Activated CD8-positive, alpha-beta memory T cell treated with anti-CD3 and anti-CD28 coated beads, Interleukin-2, amount 50 U/mL, for 4 hours (primary cell): Measurements from ENCODE around the gene DIAPH2.

ENCODE experiments used
- DNase-seq: peaks from one replicate; pipeline ENCODE4 v3.0.0-alpha.2; 2020

DIAPH2 gene

DNA sequence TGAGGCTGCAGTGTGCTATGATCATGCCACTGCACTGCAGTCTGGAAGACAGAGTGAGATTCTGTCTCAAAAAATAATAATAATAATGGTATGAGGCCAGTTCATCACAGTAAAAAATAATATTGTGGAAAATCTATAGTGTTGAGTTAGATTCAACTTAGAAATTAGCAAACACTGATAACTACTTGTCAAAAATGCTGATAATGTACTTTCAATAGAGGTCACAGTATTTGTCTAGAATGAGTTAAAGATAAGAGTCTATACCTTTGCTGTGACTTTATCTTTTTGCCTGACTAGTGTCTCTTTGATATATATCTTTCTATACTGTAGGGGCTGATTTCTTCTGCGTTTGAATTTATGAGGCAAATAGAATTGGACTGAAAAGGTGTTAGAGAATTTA is 629.7 kb downstream of the DIAPH2 start:
- no peak for DNase-seq

DNA sequence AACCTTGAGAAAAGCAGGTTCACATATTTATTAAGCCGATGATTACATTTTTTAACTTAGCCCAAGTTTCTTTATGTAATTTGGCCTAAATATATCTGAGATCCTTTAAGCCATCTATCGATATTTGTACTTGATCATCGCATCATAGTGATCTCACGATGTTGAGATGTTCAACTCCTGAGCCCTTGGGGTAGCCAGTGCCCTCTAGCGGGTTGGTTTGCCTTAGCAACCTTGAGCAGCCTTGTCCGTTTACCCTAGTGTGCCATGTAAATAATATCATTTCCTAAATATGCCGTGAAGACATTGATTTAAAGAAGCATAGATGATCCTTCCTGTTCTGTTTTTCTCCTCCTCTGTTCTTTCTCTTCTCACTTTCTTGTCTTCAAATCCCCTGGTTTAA is 631.3 kb downstream of the DIAPH2 start:
- DNase-seq = no peak

DNA sequence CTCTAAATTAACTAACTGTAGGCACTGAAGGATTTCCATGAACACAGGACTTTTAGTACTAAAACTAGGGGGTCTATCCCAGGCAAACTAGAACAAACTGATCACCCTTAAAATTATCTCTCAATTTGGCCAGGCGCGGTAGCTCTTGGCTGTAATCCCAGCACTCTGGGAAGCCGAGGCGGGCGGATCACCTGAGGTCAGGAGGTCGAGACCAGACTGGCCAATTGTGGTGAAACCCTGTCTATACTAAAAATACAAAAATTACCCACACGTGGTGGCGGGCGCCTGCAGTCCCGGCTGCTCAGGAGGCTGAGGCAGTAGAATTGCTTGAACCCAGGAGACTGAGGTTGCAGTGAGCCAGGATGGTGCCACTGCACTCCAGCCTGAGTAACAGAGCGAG is 635.7 kb downstream of the DIAPH2 start:
- no peak for DNase-seq

DNA sequence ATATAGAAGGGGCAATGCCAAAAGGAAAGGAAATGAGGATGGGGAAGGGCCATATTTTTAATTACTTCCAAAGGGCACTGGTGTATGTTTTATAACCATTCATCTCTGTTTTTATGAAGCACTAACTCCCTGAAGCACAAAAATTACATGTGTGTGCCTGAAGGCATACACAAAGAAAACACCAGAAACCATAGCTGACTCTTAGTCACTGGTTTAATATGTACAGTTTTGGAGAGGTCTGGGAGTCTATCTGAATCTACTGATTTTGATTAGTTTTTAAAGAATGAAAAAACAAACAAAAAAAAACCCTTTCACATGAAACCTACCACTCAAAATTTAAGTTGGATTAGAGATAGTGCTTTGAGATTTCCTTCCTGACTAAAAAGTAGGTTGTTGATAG is 637.8 kb downstream of the DIAPH2 start:
- DNase-seq = no peak

DNA sequence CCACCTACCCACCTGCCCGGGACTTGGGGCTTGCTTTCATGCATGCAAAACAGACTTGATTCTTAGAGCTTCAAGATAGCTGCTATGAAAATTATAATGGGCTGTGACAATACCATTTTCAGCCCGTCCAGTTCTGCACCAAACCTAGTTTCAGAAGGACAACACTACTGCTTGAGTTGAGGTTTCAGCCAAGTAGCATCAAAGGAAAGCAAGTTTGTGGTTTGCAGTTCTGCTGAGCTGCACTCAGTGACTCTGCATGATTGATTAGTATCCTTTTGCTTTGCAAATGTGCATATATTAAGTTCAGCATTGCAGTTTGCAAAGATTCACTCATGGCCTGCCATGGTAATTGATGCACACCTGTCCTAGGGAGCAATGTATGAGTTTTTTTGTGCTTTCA is 641.8 kb downstream of the DIAPH2 start:
- no peak for DNase-seq

DNA sequence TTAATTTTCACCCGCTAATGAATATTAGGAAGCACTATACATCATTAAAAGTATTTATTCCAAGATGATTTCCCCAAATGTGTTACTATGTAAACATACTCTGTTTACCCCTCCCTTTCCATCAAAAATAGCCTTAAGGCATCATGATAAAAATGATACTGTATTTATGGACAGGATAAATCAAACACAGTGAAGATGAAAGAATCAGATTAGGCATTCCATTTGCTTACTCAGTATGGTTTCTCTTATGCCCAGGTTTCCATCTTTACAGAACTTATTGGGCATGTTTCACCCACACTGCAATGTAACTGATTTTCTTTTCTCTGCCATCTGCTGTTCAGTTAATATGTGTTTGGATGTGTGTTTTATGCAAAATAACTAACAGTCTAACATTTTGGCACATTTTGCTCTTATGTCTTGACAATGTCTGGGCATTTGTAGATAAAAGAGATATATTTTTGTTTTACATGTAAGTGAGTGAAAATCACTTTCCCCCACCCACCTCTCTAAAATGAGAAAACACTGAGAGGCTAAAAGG is 644.3 kb downstream of the DIAPH2 start:
- DNase-seq = no peak

DNA sequence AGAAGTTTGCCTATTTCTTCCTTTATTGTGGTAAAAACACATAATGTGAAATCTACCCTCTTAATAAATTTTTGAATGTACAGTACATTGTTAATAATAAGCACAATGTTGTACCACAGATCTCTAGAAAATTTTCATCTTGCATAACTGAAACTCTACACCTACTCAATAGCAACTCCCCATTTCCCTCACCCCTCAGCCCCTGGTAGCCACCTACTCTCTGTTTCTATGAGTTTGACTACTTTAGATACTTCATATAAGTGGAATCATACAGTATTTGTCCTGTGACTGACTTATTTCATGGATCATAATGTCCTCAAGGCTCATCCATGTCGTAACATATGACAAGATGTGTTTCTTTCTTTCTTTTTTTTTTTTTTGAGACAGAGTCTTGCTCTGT is 645.5 kb downstream of the DIAPH2 start:
- DNase-seq = no peak

DNA sequence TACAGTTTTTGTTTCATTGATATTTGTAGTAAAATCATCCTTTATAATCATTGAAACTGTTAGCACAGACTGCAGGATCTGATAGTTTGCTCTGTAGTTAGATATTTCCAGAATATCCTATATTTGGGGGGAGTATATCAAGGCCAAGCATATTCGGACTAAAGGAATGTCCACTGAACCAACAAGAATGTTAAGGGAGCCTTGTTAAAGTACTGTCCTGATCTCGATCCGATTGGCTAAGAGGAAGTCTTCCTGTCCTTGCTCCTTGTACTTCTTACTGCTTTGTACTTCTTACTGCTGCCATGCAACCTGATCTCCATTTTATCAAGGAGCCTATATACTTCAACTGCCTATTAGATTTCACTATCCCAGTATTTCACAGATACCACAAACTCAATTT is 648.3 kb downstream of the DIAPH2 start:
- no peak for DNase-seq

DNA sequence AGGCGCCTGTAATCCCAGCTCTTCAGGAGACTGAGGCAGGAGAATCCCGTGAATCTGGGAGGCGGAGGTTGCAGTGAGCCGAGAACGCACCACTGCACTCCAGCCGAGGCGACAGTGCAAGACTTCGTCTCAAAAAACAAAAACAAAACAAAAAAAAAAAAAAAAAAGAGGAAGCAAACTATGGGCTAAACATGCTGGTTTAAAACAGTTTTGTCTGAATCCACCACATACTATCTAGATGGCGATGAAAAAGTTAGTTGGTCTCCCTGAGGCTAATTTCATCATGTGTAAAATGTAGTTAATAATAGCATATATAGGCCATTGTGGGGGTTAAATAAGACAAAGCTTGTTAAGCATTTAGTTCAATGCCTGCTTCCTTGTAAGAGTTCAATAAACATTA is 650.2 kb downstream of the DIAPH2 start:
- no peak for DNase-seq

DNA sequence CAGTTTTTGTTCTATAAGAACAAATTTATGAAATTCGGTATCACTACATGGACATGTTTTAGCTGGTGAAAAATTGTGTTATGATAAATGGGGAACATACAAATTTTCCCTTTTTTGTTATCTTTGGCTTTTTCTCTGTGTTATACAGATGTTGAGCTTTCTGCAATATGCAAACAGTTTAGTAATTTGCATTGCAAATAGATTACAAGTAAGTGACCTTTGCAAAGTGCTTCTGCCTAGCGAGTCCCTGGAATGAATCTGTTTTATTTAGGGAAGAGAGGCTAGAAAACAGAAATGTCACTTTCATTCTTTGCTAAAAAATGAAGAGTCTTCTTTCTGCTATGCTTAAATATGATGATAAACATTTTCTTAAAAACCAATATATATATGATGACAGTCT is 660.1 kb downstream of the DIAPH2 start:
- DNase-seq = no peak

DNA sequence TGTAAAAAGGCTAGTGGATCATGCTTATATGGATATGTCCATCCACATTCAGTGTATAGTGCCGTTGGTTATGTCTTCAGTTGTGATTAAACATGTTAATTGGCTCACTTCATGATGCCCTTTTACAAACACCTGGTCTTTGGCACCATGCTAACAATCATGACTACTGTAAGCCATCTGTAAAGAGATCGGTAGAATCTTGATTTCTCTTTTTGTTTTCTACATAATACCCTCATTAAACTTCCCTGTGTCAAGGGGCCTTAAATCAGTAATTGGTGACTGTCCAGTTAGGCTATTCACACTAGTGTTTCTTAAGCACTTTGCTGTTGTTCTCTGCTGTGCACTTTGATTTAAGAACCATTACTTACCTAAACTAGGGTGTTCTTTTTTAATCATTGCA is 674.3 kb downstream of the DIAPH2 start:
- DNase-seq = no peak

DNA sequence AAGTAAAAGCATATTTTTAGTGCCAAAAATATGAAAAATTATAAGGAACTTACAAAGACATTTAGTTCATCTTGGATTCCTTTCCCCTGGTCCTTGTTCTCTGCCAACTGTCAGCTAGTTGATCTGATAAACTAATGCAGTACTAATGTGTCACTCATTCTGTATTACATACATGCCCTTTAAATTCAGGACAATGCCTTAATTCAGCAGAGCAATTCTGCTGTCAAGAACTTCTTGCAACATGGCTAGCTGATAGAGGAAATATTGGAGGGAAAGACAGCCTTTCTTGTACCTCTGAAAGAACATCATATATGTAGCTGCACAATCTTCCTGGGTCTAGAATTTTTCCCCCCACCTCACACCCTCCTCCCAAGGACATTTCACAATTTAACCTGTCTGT is 679.2 kb downstream of the DIAPH2 start:
- DNase-seq = no peak

DNA sequence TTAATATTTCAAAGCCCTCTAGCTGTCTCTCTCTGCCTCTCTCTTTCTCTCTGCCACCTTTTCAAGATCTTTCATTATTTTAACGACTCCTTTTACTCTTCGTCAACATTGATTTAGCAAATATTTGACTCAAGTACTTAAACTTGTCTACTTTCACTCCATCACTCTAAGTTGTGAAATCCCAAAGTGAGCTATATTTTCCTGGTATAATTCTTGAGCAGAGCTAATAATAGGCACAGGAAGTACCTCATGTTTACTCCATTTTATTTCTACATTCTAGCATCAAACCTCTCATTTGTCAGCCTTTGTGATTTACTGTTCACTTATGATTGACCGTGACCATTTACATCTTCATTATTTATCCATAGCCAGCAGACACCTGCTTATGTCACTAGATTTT is 681.6 kb downstream of the DIAPH2 start:
- DNase-seq = no peak

DNA sequence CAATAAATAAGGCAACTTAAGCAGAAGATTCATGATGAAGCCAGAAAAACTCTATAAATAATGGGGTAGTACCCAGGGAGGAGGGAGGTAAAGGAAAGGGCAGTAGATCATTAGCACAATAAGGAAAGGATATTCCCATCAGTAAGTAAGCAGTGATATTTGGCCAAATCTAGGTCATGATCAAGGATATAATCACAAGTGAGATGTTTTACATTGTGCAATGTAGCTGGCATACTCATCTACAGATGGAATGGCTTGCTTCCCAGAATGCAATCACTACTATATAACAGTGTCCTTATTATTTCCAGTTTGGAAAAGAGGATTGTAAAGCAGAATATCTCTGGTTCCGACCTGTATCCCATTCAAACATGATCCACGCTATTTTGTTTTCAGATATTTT is 682.5 kb downstream of the DIAPH2 start:
- DNase-seq = no peak

DNA sequence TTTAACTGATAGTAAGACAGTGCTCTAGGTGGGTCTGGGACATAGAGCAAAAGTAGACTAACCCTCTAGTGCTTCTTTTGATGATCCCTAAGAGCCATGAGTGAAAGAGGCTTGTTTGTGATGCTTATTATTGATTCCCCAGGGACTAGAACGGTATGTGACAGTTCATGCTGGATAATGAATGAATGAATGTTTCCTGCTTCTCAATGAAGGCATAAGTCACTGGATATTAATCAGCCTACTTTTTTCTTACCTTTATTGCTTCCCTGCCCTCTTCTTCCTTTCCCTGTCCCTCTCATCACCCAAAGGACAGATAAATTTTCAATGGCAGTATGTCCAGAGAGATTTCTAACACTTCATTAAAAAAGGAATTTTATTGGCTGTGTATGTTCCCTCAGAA is 685.3 kb downstream of the DIAPH2 start:
- no peak for DNase-seq

DNA sequence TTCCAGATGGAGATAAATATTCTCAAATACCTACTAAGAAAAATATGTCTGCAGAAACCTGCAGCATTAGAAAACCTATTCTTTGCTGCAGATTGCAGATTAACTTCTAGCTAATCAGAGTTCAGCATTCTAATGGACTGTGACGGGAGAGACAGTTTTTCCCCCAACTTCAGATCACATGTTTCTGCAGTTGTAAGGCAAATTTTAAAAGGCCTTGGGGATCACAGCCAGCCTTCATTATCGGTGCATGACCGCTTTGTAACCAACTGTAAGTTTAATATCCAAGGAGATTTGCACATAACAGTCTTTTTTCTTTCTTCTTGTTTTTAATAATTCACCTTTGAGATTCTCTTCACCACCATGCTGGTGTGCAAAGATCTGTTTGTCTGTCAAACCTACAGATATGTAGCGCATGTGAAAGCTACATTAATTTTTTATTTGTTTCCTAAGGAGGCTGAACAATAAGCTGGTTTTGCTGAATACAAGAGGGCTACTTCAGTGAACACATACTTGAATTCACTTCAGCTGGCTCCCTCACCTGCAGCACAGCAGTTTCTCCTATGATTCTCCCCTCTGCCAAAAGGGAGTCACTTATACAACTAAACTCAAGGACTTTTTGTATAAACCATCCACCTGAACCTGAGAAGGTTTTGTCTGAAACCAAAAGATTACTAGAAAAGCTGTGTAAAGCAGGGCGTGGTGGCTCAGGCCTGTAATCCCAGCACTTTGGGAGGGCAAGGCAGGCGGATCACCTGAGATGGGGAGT is 687.5 kb downstream of the DIAPH2 start:
- DNase-seq = no peak

DNA sequence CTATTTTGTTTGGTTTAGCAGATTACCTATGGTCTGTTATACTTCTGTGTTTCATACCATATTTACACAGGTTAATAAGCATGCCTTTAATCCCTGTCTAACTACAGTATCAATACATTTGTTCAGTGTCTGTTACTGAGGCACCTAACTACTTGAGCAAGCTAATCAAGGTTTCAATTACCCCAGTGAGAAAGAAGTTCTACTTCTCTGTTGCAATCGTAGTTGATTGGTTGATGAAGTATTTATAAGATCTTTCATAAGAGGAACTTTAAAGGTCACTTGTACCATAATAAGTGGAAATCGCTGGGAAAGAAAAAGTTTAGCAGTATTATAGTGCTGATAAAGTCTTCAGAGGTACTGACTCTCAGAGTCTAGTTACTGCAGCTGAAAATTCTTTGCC is 689.6 kb downstream of the DIAPH2 start:
- no peak for DNase-seq

DNA sequence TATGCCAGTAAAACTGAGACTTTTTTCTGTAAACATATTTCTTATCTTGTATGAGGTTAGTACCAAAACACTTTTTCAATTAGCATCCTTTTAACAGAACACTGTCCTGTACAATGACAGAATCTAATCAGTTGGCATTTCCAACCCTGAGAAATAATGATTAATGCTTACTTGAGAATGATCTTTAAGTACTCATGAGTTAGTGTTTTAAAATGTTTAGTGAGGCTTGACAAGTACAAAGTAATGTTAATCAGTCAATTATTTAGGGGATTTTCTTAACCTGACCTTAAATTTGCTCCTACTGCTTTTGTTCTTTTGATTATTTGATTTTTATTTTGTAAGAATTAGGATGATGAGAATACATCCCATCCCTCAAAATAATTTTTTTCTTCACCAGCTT is 695.6 kb downstream of the DIAPH2 start:
- no peak for DNase-seq

DNA sequence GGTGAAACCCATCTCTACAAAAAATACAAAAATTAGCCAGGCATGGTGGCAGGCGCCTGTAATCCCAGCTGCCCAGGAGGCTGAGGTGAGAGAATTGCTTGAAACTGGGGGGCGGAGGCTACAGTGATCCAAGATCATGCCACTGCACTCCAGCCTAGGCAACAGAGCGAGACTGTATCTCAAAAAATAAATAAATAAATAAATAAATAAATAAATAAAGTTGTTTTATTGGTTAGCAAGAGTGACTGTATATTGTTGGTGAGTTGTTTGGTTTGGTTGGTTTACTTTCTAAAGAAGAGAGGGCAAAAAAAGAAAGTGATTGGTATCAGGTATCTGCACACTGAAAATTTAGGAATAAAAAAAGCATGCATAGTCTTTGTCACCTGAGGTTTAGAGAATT is 700.0 kb downstream of the DIAPH2 start:
- no peak for DNase-seq

DNA sequence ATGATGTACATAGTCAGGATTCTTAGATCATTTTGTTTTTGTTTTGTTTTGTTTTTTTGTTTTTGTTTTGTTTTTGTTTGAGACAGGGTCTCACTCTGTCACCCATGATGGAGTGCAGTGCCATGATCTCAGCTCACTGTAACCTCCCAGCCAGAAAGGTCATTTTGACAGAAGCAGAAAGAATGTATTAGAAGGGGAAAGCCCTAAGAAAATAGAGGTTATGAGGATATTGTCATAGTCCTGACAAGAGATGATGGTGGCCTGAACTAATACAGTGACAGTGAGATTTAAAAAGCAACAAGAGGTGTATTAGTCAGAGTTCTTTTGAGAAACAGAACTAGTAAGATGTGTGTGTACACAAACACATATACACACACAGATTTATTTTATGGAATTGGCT is 702.4 kb downstream of the DIAPH2 start:
- no peak for DNase-seq

DNA sequence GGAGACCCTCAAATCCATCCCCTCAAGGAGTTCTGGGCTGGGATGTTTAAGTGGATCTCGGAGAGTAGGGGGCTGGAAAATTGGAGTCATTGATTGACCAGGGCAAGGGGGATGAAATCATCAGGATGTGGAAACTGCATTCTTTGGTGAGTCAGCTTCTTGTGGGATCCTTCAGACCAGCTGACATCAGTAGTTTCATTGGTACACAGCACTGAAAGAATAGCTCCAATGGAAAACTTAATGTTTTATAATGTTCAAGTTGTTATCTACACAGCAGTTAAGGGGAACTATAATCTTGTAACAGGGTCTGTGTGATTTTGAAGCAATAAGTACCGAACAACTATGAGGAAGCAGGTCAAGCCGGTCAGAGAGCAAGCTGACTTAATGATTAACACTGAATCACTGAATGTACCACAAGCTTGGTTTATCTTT is 705.1 kb downstream of the DIAPH2 start:
- no peak for DNase-seq

DNA sequence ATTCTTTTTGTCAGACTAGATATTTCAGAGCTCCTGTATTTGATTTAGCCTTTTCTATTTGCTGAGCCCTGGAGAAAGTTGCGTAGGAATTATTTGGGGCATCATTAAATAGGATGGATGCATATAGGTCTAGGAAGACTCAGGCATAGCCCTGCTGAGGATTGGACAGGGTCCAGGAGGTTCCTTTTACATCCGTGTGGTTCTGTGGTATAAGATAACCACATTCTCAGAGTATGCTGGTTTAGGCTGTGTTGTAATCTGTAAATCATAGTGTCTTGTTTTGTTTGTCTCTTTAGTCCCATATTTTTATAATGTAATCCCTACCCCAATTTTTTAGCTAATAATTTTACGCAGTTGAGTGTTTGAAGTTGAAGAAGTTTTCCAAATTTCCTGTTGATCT is 712.7 kb downstream of the DIAPH2 start:
- DNase-seq = no peak

DNA sequence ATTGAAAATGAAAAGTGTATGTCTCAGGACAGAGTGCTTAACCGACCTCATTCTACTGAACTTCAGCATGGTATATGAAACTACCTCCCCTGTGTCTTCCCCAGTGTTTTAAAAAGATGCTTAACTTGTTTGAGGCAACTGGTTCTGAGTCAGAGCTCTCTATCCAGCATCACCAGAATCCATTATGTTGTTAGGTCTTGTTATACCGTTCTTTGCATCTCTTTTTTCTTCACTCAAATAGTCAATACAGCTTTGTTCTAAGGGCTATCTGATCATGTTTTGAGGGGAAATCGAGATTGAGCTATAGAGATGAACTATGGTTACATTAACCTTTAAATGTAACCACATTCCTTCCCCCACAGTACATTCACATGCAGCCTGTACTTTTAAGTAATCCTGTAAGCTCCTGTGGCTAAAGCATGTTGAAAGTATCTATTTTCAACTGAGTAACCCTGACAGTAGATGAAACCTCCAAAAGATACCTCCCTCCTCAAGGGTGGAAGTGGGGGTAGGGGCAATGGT is 713.4 kb downstream of the DIAPH2 start:
- no peak for DNase-seq

DNA sequence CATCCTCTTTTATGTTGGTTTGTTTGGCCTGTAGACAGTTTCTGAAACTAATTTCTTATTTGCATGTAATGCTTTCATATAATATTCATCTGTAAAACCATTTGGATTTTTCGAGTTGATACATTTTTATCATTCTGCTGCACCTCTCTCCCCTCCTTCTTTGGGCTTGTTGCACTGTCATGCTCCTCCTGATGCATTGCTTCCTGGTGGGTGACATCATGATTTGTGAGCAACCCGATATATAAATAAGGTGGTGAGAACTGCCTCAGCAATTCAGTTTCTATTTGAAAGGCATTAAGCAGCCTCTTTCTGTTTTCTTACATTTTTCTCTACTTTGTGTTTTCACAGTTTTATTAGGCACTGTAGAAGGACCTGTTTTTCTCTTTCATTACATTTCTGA is 714.8 kb downstream of the DIAPH2 start:
- DNase-seq = no peak

DNA sequence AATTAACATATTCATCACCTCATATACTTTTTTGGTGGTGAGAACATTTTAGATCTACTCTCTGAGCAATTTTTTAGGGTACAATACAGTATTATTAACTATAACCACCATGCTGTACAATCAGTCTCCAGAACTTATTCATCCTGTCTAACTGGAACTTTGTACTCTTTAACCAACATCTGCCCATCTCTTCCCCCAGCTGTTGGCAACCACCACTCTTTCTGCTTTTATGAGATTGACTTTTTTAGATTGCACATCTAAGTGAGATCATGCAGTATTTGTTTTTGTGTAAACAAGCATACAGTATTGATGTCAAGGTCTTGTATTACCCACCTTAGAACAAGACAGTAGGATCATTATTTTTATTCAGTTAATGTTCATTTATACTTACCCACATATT is 715.9 kb downstream of the DIAPH2 start:
- no peak for DNase-seq
